Raji (cell line): ENCODE results near the gene GJA4.

Source experiments
- POLR2A ChIP-seq: IDR thresholded peaks from 2 replicates; pipeline ENCODE4 v1.6.1; 2011; ENCODE audit warnings: low read depth, low read length, control low read depth; ENCODE audit not compliant: insufficient read depth

Gene GJA4

DNA sequence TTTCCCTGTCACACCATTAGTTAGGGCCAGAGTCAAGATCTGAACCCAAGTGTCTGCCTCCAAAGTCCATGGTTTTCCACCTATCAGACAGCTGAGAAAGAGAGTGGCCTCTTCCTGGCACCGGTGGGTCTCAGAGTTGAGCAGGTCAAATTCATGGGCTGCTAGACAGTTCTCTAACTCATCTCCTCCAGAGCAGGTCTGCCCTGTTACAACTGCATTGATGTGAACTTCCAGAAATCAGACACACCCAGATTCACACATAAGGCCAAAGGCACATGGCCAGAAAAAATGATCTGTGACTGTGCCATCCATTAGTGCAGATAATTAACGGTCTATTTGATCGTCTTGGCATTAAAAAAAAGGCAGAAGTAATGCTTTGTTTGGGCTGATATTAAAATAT lies 49.3 kb downstream of the GJA4 start:
- TF ChIP-seq POLR2A = no peak

DNA sequence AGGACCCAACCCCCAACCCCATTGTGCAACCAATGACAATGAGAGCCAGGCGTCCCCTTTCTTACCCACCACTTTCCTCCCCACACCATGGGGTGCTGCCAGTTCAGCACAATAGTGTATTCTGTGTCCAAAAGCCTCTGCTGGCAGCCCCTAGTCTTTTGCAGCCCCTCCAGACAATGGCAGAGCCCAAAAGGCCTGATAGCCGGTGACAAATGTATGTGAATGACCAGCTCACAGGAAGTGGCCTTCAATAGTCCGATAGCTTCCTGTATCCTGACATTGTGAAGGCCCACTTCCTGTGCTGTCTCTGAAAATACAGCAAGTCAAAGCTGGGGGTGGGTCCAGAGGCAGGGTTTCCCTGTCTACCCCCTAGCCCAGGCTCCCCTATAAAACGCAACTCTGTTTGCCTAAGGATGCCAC lies 50.2 kb downstream of the GJA4 start:
- TF ChIP-seq POLR2A = no peak

DNA sequence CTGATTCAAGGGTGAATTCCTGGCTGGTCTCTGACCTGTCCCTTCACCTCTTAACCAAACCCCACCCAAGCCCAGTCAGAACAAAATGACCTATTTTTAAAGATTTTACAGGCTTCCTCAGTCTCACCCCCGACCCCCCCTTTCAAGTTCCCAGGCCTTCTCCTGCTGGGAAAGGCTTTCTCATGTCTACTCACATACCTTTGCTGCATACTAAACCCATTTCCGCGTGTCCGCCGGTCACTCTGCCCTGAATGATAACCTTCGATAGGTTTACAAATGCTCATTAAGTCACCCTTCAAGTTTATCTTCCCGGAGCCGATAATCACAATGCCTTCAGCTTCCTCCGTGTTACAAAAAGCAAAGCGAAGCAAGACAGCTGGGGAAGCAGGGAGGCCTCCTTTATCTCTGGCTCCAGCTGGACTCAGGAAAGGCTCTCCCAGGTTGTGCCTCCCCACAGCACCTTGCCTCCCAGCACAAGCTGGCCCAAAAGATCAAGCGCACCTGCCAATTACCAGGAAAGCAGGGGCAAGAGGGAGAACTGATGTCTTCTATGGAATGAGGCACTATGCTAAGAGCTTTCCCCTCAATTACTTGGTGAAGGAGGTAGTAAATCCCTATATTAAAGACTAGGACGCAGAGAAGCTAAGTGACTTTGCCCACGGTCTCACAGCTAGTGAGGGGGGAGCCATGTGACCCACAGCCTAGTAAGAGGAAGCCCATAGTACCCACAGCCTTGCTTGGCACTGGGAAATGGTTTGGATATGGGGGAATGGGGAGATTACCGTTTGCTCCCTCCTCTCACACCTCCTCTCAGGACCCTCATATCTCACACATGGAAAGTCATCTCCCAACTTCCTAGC lies 50.8 kb downstream of the GJA4 start:
- TF ChIP-seq POLR2A = no peak

DNA sequence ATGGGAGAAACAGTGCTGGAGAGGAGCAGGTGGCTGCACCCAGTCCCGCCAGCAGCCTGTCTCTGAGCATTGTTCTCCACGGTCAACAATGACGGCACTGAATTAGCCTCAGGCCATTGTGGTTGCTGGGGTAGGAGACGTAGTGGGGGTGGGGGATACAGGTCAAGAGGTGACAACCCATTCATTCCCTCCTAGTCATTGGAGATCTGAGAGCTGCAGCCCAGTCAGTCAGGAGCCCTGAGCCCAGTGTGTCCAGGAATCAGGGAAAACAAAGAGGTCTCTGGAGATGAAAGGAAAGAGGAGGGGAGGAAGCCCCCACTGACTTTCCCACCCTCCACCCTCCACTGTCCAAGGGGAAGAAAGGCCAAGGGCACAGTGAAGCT lies 51.4 kb downstream of the GJA4 start:
- no peak for TF ChIP-seq POLR2A
